ENCODE results near the gene SMARCD2.

Gene SMARCD2

GRCh38 chr17:63830278-63830677 lies 12.2 kb downstream of the SMARCD2 start:
- Histone ChIP-seq H3K9ac (ENCODE audit: low read depth, low read length, poor library complexity, severe bottlenecking) (peak overlapping the region; percentile 89), H3K9me2 (replicated peaks; ENCODE audit: low read depth, low read length) (no peaks in the 10 kb centered on the region), H3K79me2 (ENCODE audit: insufficient read depth, low read length) (peaks cover 89% of the 10 kb centered on the region), H2AFZ (ENCODE audit: low read length) (no peak overlapping the region), H3K4me2 (ENCODE audit: low read depth, low read length, poor library complexity, severe bottlenecking) (peak overlapping the region; percentile 82), H3K36me3 (ENCODE audit: insufficient read depth, low read length) (peaks cover 57% of the 10 kb centered on the region), H3F3A (ENCODE audit: low read depth) (no peaks in the 10 kb centered on the region), H3K9me3 (ENCODE audit: insufficient read depth, low read depth, low read length) (no peaks in the 10 kb centered on the region), H3K4me1 (ENCODE audit: insufficient read depth, low read length, poor library complexity, severe bottlenecking) (peaks cover 60% of the 10 kb centered on the region), H3K4me3 (ENCODE audit: low read length, poor library complexity, severe bottlenecking) (peak overlapping the region; percentile 87), H3K27me3 (ENCODE audit: insufficient read depth, low read length, poor library complexity, severe bottlenecking) (no peaks in the 10 kb centered on the region), H4K20me1 (ENCODE audit: insufficient read depth, low read length, poor library complexity, severe bottlenecking) (peaks cover 36% of the 10 kb centered on the region)
- TF ChIP-seq, protein P1, sequence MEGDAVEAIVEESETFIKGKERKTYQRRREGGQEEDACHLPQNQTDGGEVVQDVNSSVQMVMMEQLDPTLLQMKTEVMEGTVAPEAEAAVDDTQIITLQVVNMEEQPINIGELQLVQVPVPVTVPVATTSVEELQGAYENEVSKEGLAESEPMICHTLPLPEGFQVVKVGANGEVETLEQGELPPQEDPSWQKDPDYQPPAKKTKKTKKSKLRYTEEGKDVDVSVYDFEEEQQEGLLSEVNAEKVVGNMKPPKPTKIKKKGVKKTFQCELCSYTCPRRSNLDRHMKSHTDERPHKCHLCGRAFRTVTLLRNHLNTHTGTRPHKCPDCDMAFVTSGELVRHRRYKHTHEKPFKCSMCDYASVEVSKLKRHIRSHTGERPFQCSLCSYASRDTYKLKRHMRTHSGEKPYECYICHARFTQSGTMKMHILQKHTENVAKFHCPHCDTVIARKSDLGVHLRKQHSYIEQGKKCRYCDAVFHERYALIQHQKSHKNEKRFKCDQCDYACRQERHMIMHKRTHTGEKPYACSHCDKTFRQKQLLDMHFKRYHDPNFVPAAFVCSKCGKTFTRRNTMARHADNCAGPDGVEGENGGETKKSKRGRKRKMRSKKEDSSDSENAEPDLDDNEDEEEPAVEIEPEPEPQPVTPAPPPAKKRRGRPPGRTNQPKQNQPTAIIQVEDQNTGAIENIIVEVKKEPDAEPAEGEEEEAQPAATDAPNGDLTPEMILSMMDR (conservative IDR thresholded peaks at IDR 0.05; ENCODE audit: low read length): no peak
- TF ChIP-seq EZH2phosphoT487 (IDR thresholded peaks at IDR 0.05; ENCODE audit: borderline replicate concordance): no peak

DNA sequence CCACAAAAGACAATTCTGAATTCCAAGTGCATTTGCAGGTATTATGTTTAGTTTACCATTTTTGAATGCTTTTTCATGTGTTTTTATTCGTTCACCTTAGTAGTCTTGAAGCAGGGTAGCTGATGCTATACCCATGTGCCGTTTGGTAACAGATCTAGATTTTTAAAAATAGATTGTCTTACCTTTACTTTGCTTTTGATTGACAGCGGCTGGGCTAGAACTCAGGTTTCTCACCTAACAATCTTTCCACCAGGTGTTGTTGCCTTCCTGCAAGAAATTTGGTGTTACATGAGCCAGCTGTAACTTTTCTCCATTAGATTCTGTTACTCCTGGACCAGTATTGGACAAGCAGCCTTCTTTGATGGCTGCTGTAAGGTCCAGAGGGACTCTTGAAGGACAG lies 13.5 kb downstream of the SMARCD2 start:
- Histone ChIP-seq H3K79me2 (ENCODE audit: insufficient read depth, low read length) (peaks cover 92% of the 10 kb centered on the region), H3K9me2 (replicated peaks; ENCODE audit: low read depth, low read length) (no peaks in the 10 kb centered on the region), H4K20me1 (ENCODE audit: insufficient read depth, low read length, poor library complexity, severe bottlenecking) (peaks cover 36% of the 10 kb centered on the region), H3K36me3 (ENCODE audit: insufficient read depth, low read length) (peaks cover 61% of the 10 kb centered on the region), H2AFZ (ENCODE audit: low read length) (no peak overlapping the region), H3K4me3 (ENCODE audit: low read length, poor library complexity, severe bottlenecking) (peak overlapping the region; percentile 87), H3K4me1 (ENCODE audit: insufficient read depth, low read length, poor library complexity, severe bottlenecking) (peaks cover 68% of the 10 kb centered on the region), H3K27me3 (ENCODE audit: insufficient read depth, low read length, poor library complexity, severe bottlenecking) (no peaks in the 10 kb centered on the region), H3K9ac (ENCODE audit: low read depth, low read length, poor library complexity, severe bottlenecking) (peak overlapping the region; percentile 89), H3K4me2 (ENCODE audit: low read depth, low read length, poor library complexity, severe bottlenecking) (peak overlapping the region; percentile 82), H3K9me3 (ENCODE audit: insufficient read depth, low read depth, low read length) (no peaks in the 10 kb centered on the region), H3F3A (ENCODE audit: low read depth) (no peaks in the 10 kb centered on the region)
- TF ChIP-seq, protein P1 (conservative IDR thresholded peaks at IDR 0.05; ENCODE audit: low read length): no peak
- no peak for TF ChIP-seq EZH2phosphoT487 (IDR thresholded peaks at IDR 0.05; ENCODE audit: borderline replicate concordance)

DNA sequence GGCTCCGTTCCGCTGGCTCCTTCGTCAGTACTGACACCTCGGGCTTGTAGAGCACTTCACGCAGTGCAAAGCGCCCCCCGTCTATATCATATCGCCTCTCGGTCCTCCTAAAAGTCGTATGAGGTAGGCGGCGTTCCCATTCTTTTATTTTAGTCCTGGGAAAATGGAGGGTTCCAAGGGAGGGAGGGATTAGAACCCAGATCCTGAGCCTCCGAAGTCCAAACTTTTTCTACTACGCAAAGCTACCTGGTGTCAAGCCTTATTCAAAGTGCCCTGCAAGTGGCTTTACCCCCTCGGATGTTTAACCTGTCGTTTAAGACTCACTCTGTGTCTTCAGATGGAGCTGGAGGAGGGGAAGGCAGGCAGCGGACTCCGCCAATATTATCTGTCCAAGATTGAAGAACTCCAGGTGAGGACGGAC lies 14.7 kb downstream of the SMARCD2 start:
- H3K9me3 ChIP-seq (ENCODE audit: insufficient read depth, low read depth, low read length): no peaks in the 10 kb centered on the region
- peak overlapping the region; percentile 89 for H3K9ac ChIP-seq (ENCODE audit: low read depth, low read length, poor library complexity, severe bottlenecking)
- H3K79me2 ChIP-seq (ENCODE audit: insufficient read depth, low read length): peaks cover 92% of the 10 kb centered on the region
- peak overlapping the region; percentile 82 for H3K4me2 ChIP-seq (ENCODE audit: low read depth, low read length, poor library complexity, severe bottlenecking)
- H3K27me3 ChIP-seq (ENCODE audit: insufficient read depth, low read length, poor library complexity, severe bottlenecking): no peaks in the 10 kb centered on the region
- no peaks in the 10 kb centered on the region; the same call in 1 of the 2 replicates for H3F3A ChIP-seq (ENCODE audit: low read depth)
- H3K4me3 ChIP-seq (ENCODE audit: low read length, poor library complexity, severe bottlenecking): peak overlapping the region; percentile 87
- peaks cover 58% of the 10 kb centered on the region for H3K36me3 ChIP-seq (ENCODE audit: insufficient read depth, low read length)
- TF ChIP-seq, protein P1 (conservative IDR thresholded peaks at IDR 0.05; ENCODE audit: low read length): no peak
- TF ChIP-seq EZH2phosphoT487 (IDR thresholded peaks at IDR 0.05; ENCODE audit: borderline replicate concordance): no peak
- peak overlapping the region; percentile 98 for H2AFZ ChIP-seq (ENCODE audit: low read length)
- peaks cover 71% of the 10 kb centered on the region for H3K4me1 ChIP-seq (ENCODE audit: insufficient read depth, low read length, poor library complexity, severe bottlenecking)
- H3K9me2 ChIP-seq (replicated peaks; ENCODE audit: low read depth, low read length): no peaks in the 10 kb centered on the region
- peaks cover 36% of the 10 kb centered on the region for H4K20me1 ChIP-seq (ENCODE audit: insufficient read depth, low read length, poor library complexity, severe bottlenecking)

Measured in Loucy (cell line).